HEK293T (cell line): Measurements from ENCODE around the gene RPGR.

ENCODE experiments used
- CTCF ChIA-PET: fragments of 350-600 bp; formaldehyde crosslinking; extraction: SDS; loops from one replicate; lab custom pipeline; 2021; ENCODE audit warnings: antibody characterized with exemption, inconsistent platforms; lab: Yijun Ruan, JAX
- POLR2A ChIA-PET: fragments of 350-600 bp; formaldehyde crosslinking; extraction: SDS; loops from one replicate; lab custom pipeline; 2020; ENCODE audit warnings: antibody characterized with exemption, inconsistent platforms; lab: Yijun Ruan, JAX
- DNase-seq: peaks from one replicate; pipeline ENCODE4 v3.0.0; 2012; ENCODE audit warnings: mixed read lengths; ENCODE audit errors: extremely low spot score
- ARNT ChIP-seq: fragments of 450-650 bp; IDR thresholded peaks from 2 replicates; pipeline ENCODE4 v1.6.1; 2017; ENCODE audit warnings: mild to moderate bottlenecking
- BHLHE40 ChIP-seq: fragments of 450-650 bp; IDR thresholded peaks from 2 replicates; pipeline ENCODE4 v1.6.1; 2016; ENCODE audit warnings: mild to moderate bottlenecking, moderate library complexity, borderline replicate concordance
- CTBP1 ChIP-seq: fragments of 450-650 bp; IDR thresholded peaks from 2 replicates; pipeline ENCODE4 v1.6.1; 2016; ENCODE audit warnings: borderline replicate concordance
- ELF4 ChIP-seq: fragments of 450-650 bp; IDR thresholded peaks from 2 replicates; pipeline ENCODE4 v1.6.1; 2017; ENCODE audit warnings: antibody characterized with exemption
- FOXA1 ChIP-seq: fragments of 450-650 bp; IDR thresholded peaks from 2 replicates; pipeline ENCODE4 v1.6.1; 2016; ENCODE audit warnings: mild to moderate bottlenecking
- FOXK2 ChIP-seq: fragments of 450-650 bp; IDR thresholded peaks from 2 replicates; pipeline ENCODE4 v1.6.1; 2016; ENCODE audit warnings: mild to moderate bottlenecking
- FOXM1 ChIP-seq: fragments of 450-650 bp; IDR thresholded peaks from 2 replicates; pipeline ENCODE4 v1.6.1; 2017; ENCODE audit warnings: mild to moderate bottlenecking, borderline replicate concordance
- HDGF ChIP-seq: fragments of 450-650 bp; IDR thresholded peaks from 2 replicates; pipeline ENCODE4 v1.6.1; 2017; ENCODE audit warnings: antibody characterized with exemption, borderline replicate concordance
- L3MBTL2 ChIP-seq: fragments of 450-650 bp; conservative IDR thresholded peaks from 2 replicates; pipeline ENCODE4 v1.6.1; 2016; ENCODE audit warnings: mild to moderate bottlenecking
- LEF1 ChIP-seq: fragments of 450-650 bp; IDR thresholded peaks from 2 replicates; pipeline ENCODE4 v1.6.1; 2017; ENCODE audit warnings: mild to moderate bottlenecking, borderline replicate concordance
- NFRKB ChIP-seq: fragments of 450-650 bp; IDR thresholded peaks from 2 replicates; pipeline ENCODE4 v1.6.1; 2016; ENCODE audit warnings: mild to moderate bottlenecking, moderate library complexity
- PKNOX1 ChIP-seq: fragments of 450-650 bp; IDR thresholded peaks from 2 replicates; pipeline ENCODE4 v1.6.1; 2016
- SP1 ChIP-seq: fragments of 450-650 bp; IDR thresholded peaks from 2 replicates; pipeline ENCODE4 v1.6.1; 2017
- SUZ12 ChIP-seq: fragments of 450-650 bp; IDR thresholded peaks from 2 replicates; pipeline ENCODE4 v1.6.1; 2016; ENCODE audit warnings: mild to moderate bottlenecking
- TARDBP ChIP-seq: fragments of 450-650 bp; IDR thresholded peaks from 2 replicates; pipeline ENCODE4 v1.6.1; 2016
- ZNF384 ChIP-seq: fragments of 450-650 bp; IDR thresholded peaks from 2 replicates; pipeline ENCODE4 v1.6.1; 2016

Gene RPGR

GRCh38 chrX:38335382-38335781 lies 8.1 kb upstream of the RPGR start:
- no peak for TF ChIP-seq BHLHE40
- TF ChIP-seq NFRKB = no peak
- no peak for TF ChIP-seq ELF4
- TF ChIP-seq PKNOX1 = no peak
- TF ChIP-seq LEF1 = no peak
- no peak for TF ChIP-seq CTBP1
- TF ChIP-seq FOXM1 = no peak
- TF ChIP-seq SUZ12 = no peak
- TF ChIP-seq ARNT = no peak
- no peak for TF ChIP-seq SP1
- DNase-seq = no peak
- CTCF ChIA-PET = interaction anchor here (0.6 kb wide), 1 partner anchor 138 kb away, joined by 13 read pairs; no protein-coding TSS in a partner anchor
- POLR2A ChIA-PET = no interaction called here

GRCh38 chrX:38332505-38332904 lies 5.2 kb upstream of the RPGR start:
- ChIA-PET CTCF (no interaction called here), POLR2A (no interaction called here)
- DNase-seq = no peak
- TF ChIP-seq LEF1 (no peak), NFRKB (no peak), CTBP1 (no peak), ZNF384 (no peak), ELF4 (no peak), L3MBTL2 (no peak), HDGF (no peak), BHLHE40 (no peak), FOXK2 (no peak), FOXA1 (no peak), SP1 (no peak)

GRCh38 chrX:38327775-38328081 lies 419 bp upstream of the RPGR start:
- no peak for TF ChIP-seq L3MBTL2
- TF ChIP-seq FOXA1 = no peak
- no peak for TF ChIP-seq SP1
- TF ChIP-seq PKNOX1 = no peak
- no peak for TF ChIP-seq ZNF384
- ChIA-PET CTCF (interaction anchor here (0.6 to 1.2 kb wide), 4 partner anchors 24 to 67 kb away, joined by 3 to 5 read pairs (median 4); no protein-coding TSS in a partner anchor), POLR2A (no interaction called here)
- DNase-seq = no peak

- TF ChIP-seq FOXA1 (no peak), SUZ12 (no peak), ARNT (no peak), CTBP1 (no peak), NFRKB (no peak), SP1 (no peak), FOXK2 (no peak), BHLHE40 (no peak), ELF4 (no peak), L3MBTL2 (no peak), LEF1 (no peak), TARDBP (no peak), ZNF384 (no peak), PKNOX1 (no peak), FOXM1 (no peak), HDGF (no peak)
- no peak for DNase-seq
- ChIA-PET POLR2A (interaction anchor here (1.4 kb wide), 1 partner anchor 10 kb away, joined by 3 read pairs; no protein-coding TSS in a partner anchor), CTCF (no interaction called here)
These were observed 1.2 kb downstream of the RPGR start for GRCh38 chrX:38326086-38326485.

- DNase-seq = no peak
- POLR2A ChIA-PET = no interaction called here
- TF ChIP-seq PKNOX1 (no peak), NFRKB (no peak), L3MBTL2 (no peak), TARDBP (no peak), CTBP1 (no peak), FOXK2 (no peak), SP1 (no peak), FOXA1 (no peak), SUZ12 (no peak), LEF1 (no peak), FOXM1 (no peak)
- CTCF ChIA-PET = no interaction called here
These were observed 6.5 kb downstream of the RPGR start for GRCh38 chrX:38320819-38321218.

- ChIA-PET POLR2A (no interaction called here), CTCF (no interaction called here)
- DNase-seq = no peak
- TF ChIP-seq FOXA1 (no peak), BHLHE40 (no peak)
These were observed 8.7 kb downstream of the RPGR start for GRCh38 chrX:38318606-38319005.
